Kidney (tissue), 14 donors: ENCODE measurements around the gene CEP120. TPM values are rescaled to one million over a fixed set of nuclear protein-coding genes. Genes with fewer than 3 reads are reported as not detected.

Experiments used
- DNase-seq, 5 donors: peaks; one replicate each; pipeline ENCODE4 v3.0.0-alpha.2; 2013 to 2020
- FAIRE-seq: peaks from 2 replicates; lab custom pipeline; 2012; peaks lifted over from hg19 to GRCh38; lab: Jason Lieb, UNC
- H3K27ac ChIP-seq, 2 donors: one replicate each; pipeline ENCODE4 v1.7.0; 2013; ENCODE audit warnings: low read depth in 2 of 2, low read length in 2 of 2, inconsistent platforms in 1 of 2
- H3K27me3 ChIP-seq: one replicate; pipeline ENCODE4 v1.7.1; 2013; ENCODE audit warnings: low read length, inconsistent platforms; ENCODE audit not compliant: control insufficient read depth, insufficient read depth
- H3K36me3 ChIP-seq, 3 donors: one replicate each; pipeline versions ENCODE4 v1.7.0 to v1.7.1; 2013; ENCODE audit warnings: low read length in 3 of 3, control low read depth in 1 of 3, inconsistent platforms in 1 of 3; ENCODE audit not compliant: insufficient read depth in 3 of 3, control insufficient read depth in 2 of 3
- H3K4me1 ChIP-seq, 3 donors: one replicate each; pipeline versions ENCODE4 v1.7.0 to v1.7.1; 2013; ENCODE audit warnings: low read length in 3 of 3, inconsistent platforms in 1 of 3, low read depth in 1 of 3; ENCODE audit not compliant: control insufficient read depth in 2 of 3, insufficient read depth in 2 of 3
- H3K4me3 ChIP-seq, 3 donors: one replicate each; pipeline versions ENCODE4 v1.7.0 to v1.8.1; 2013; ENCODE audit warnings: low read length in 3 of 3, control low read depth in 1 of 3, inconsistent platforms in 1 of 3
- H3K9ac ChIP-seq, 3 donors: one replicate each; pipeline versions ENCODE4 v1.7.0 to v1.7.1; 2013; ENCODE audit warnings: low read length in 3 of 3, control low read depth in 1 of 3, inconsistent platforms in 1 of 3
- H3K9me3 ChIP-seq, 3 donors: one replicate each; pipeline versions ENCODE4 v1.7.0 to v1.7.1; 2013; ENCODE audit warnings: low read length in 3 of 3, control low read depth in 1 of 3, inconsistent platforms in 1 of 3; ENCODE audit not compliant: control insufficient read depth in 2 of 3, insufficient read depth in 1 of 3
- intact Hi-C: fragments of 100-400 bp; cut with DNase I; formaldehyde crosslinking; loops from one replicate; pipeline ENCODE4 v1.11.1; 2022
- polyA plus RNA-seq: library from polyadenylated mRNA; stranded (reverse); fragments of 350-450 nt; fragmentation: Illumina TruSeq; extraction: RNeasy Lipid Tissue Mini Kit (QIAGEN cat#74804); gene quantifications from one replicate; pipeline ENCODE4 v1.2.3, GENCODE V29; 2014; ENCODE audit warnings: low read depth, low replicate concordance; ENCODE audit not compliant: insufficient read depth
- total RNA-seq: library from RNA; stranded (reverse); fragmentation: NEBNext Ultra II Directional; extraction: Animal tissue kit (Norgen Biotek cat#: 25700); gene quantifications from one replicate; pipeline ENCODE4 v1.2.1, GENCODE V29; 2021
- TF ChIP-seq, protein P1 (sequence below): IDR thresholded peaks from 3 replicates; pipeline ENCODE4 v1.5.1; 2012; ENCODE audit warnings: mild to moderate bottlenecking, moderate library complexity, borderline replicate concordance; ENCODE audit not compliant: insufficient read depth; ENCODE audit errors: extremely low read depth
- donor health status: control.
- donor health status: control.
- donor health status: control.
- donor health status: control.
- donor health status: control.
- donor health status: DM: yes; HTN: yes; CAD: no.
- donor health status: Normal renal cell carcinoma (clear cell type).

Gene CEP120
- total and polyA plus RNA-seq, 2 donors from 2014 or later: 4.6 to 22.1 TPM

DNA sequence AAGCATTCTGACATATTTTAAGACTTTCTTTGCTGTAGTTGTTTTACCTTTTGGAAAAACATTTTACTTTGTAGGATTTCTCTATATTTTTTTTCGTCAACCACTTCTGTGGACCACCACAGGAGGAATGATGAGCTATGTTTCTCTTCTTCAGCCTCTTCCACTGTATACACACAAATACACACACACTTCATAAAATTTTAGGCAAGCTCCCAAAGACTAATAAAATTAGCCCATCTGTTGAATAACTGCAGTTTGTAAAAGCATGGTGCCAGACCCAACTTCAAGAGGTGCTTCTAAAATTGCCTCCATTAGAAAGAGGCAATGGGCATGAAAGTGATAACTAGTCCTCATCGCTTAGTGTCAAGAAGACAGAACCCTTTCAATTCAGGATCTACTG, 4.1 kb upstream of the CEP120 start:
- DNase-seq: no peak
- H3K9ac ChIP-seq: no peak overlapping the region
- no peaks in the 10 kb centered on the region for H3K9me3 ChIP-seq
- H3K36me3 ChIP-seq: no peaks in the 10 kb centered on the region
- FAIRE-seq: no peak
- intact Hi-C loops: no loop called here
- peaks cover 0 to under 1% (median 0%) of the 10 kb centered on the region in 3 donors for H3K4me1 ChIP-seq
- H3K4me3 ChIP-seq: no peak overlapping the region
- no peaks in the 10 kb centered on the region for H3K27me3 ChIP-seq
- no peak overlapping the region for H3K27ac ChIP-seq
- TF ChIP-seq, protein P1, sequence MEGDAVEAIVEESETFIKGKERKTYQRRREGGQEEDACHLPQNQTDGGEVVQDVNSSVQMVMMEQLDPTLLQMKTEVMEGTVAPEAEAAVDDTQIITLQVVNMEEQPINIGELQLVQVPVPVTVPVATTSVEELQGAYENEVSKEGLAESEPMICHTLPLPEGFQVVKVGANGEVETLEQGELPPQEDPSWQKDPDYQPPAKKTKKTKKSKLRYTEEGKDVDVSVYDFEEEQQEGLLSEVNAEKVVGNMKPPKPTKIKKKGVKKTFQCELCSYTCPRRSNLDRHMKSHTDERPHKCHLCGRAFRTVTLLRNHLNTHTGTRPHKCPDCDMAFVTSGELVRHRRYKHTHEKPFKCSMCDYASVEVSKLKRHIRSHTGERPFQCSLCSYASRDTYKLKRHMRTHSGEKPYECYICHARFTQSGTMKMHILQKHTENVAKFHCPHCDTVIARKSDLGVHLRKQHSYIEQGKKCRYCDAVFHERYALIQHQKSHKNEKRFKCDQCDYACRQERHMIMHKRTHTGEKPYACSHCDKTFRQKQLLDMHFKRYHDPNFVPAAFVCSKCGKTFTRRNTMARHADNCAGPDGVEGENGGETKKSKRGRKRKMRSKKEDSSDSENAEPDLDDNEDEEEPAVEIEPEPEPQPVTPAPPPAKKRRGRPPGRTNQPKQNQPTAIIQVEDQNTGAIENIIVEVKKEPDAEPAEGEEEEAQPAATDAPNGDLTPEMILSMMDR: no peak

DNA sequence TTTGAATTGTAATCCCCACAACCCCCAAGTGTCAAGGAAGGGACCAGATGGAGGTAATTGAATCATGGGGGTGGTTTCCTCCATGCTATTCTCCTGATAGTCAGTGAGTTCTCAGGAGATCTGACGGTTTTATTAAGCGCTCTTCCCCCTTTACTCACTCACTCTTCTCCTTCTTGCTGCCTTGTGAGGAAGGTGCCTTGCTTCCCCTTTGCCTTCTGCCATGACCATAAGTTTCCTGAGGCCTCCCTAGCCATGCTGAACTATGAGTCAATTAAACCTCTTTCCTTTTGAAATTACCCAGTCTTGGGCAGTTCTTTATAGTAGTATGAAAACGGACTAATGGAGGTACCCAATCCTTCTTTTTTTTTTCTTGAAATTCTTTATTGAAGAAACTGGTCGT, 2.2 kb upstream of the CEP120 start:
- FAIRE-seq (no peak), DNase-seq (no peak)
- no peak overlapping the region for H3K27ac ChIP-seq
- H3K9me3 ChIP-seq: no peaks in the 10 kb centered on the region
- H3K9ac ChIP-seq: no peak overlapping the region
- no peaks in the 10 kb centered on the region for H3K27me3 ChIP-seq
- no peak overlapping the region for H3K4me3 ChIP-seq
- no peaks in the 10 kb centered on the region for H3K36me3 ChIP-seq
- TF ChIP-seq, protein P1: no peak
- intact Hi-C loops: no loop called here
- peaks cover 2 to 7% (median 3%) of the 10 kb centered on the region in 3 donors for H3K4me1 ChIP-seq

DNA sequence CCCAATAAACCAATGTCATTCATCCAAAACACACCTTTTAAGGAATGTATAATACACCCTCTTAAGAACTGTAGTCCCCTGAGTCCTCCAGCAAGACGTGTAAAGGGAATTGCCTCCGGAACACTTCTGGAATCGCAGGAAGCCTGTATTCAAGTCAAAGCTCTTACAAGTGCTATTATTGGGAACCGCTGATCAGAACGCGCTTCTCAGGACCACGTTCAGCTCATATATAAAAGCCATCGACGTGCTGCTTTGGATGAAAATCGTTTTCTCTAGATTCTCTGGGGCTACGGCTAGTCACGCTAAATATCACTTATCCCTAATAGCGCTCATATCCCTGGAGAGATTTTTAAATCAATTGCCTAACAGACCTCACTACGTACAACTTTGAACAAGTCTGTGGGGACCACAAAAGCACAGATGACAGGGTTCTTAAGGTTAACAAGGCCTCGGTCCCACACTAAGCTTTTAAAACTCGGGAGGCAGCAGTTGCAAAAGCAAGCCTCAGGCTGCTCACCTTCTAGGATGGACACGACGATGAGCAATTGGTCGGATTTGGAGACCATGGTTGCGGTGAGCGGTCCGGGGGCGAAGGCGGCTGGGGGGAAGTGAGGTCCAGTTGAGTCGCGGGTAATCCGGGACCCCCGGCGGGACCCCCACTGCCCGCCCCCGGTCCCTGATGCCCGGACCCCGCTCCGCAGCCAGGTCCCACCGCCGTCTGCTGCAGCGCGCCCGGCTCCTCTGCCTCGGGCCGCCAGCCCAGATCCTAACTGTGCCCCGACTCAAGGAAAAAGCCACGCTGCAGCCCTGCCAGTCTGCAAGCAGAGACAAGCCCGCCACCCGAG, 548 bp downstream of the CEP120 start:
- Histone ChIP-seq H3K4me1 (peaks cover 2 to 7% (median 3%) of the 10 kb centered on the region in 3 donors), H3K36me3 (no peaks in the 10 kb centered on the region), H3K9me3 (no peaks in the 10 kb centered on the region), H3K27me3 (no peaks in the 10 kb centered on the region), H3K9ac (peak overlapping the region; percentile 30 to 80 (median 74)), H3K27ac (peak overlapping the region; percentile 71 to 74), H3K4me3 (peak overlapping the region; percentile 89 to 93 (median 90))
- intact Hi-C loops: no loop called here
- FAIRE-seq (no peak), DNase-seq (peak in 3 of 5 donors; percentile 14 to 59 (median 58))
- TF ChIP-seq, protein P1: no peak
